AG09309 (cell line): ENCODE data around the gene ACO2.

ENCODE experiments used
- DNase-seq: peaks from one replicate; pipeline ENCODE4 v3.0.0-alpha.2; 2010; ENCODE audit warnings: low read depth
- H3K4me3 ChIP-seq: 2 replicates; pipeline ENCODE4 v1.5.1; 2011; ENCODE audit warnings: mild to moderate bottlenecking, low read depth, low read length, moderate library complexity; ENCODE audit not compliant: control insufficient read depth
- CTCF ChIP-seq: IDR thresholded peaks from 2 replicates; pipeline ENCODE4 v1.5.1; 2011; ENCODE audit warnings: mild to moderate bottlenecking, low read depth, low read length, inconsistent platforms; ENCODE audit not compliant: insufficient read depth, control insufficient read depth; ENCODE audit errors: missing control alignments

Gene ACO2

GRCh38 chr22:41523464-41524221, 54.7 kb downstream of the ACO2 start:
- H3K4me3 ChIP-seq, result no peak overlapping the region
- no peak for DNase-seq
- no peak for TF ChIP-seq CTCF

GRCh38 chr22:41524251-41524661, 55.3 kb downstream of the ACO2 start:
- TF ChIP-seq CTCF, result no peak
- no peak overlapping the region for H3K4me3 ChIP-seq
- no peak for DNase-seq

- no peak overlapping the region for H3K4me3 ChIP-seq
- no peak for DNase-seq
- no peak for TF ChIP-seq CTCF
Observed at GRCh38 chr22:41524809-41525449, 56.0 kb downstream of the ACO2 start.

GRCh38 chr22:41525450-41526225, 56.7 kb downstream of the ACO2 start:
- no peak overlapping the region for H3K4me3 ChIP-seq
- DNase-seq, result no peak
- TF ChIP-seq CTCF, result no peak

- no peak for DNase-seq
- no peak for TF ChIP-seq CTCF
- H3K4me3 ChIP-seq, result no peak overlapping the region
Observed at GRCh38 chr22:41526226-41526829, 57.4 kb downstream of the ACO2 start.

- no peak overlapping the region for H3K4me3 ChIP-seq
- DNase-seq, result no peak
- TF ChIP-seq CTCF, result peak; percentile 88
Observed at GRCh38 chr22:41526830-41527799, 58.2 kb downstream of the ACO2 start.
